NB4 (cell line): ENCODE results near the gene P2RY14.

Experiments
- DNase-seq: peaks from one replicate; pipeline ENCODE4 v3.0.0; 2010; ENCODE audit warnings: low read depth
- H3K4me3 ChIP-seq: one replicate; pipeline ENCODE4 v1.5.1; 2011; ENCODE audit warnings: mild to moderate bottlenecking, low read depth, low read length, moderate library complexity
- MYC ChIP-seq: IDR thresholded peaks from 2 replicates; pipeline ENCODE4 v1.6.1; 2011; ENCODE audit warnings: low read depth, low read length
- POLR2A ChIP-seq: IDR thresholded peaks from 2 replicates; pipeline ENCODE4 v1.6.1; 2011; ENCODE audit warnings: mild to moderate bottlenecking; ENCODE audit not compliant: insufficient read length; ENCODE audit errors: extremely low read depth
- TF ChIP-seq, protein P1 (sequence below): IDR thresholded peaks from 2 replicates; pipeline ENCODE4 v1.6.1; 2011; ENCODE audit warnings: low read depth, low read length
- TF ChIP-seq, protein P2 (sequence below): IDR thresholded peaks from one replicate; pipeline ENCODE4 v1.5.1; 2012; ENCODE audit warnings: low read depth, low read length

P2RY14 gene

DNA sequence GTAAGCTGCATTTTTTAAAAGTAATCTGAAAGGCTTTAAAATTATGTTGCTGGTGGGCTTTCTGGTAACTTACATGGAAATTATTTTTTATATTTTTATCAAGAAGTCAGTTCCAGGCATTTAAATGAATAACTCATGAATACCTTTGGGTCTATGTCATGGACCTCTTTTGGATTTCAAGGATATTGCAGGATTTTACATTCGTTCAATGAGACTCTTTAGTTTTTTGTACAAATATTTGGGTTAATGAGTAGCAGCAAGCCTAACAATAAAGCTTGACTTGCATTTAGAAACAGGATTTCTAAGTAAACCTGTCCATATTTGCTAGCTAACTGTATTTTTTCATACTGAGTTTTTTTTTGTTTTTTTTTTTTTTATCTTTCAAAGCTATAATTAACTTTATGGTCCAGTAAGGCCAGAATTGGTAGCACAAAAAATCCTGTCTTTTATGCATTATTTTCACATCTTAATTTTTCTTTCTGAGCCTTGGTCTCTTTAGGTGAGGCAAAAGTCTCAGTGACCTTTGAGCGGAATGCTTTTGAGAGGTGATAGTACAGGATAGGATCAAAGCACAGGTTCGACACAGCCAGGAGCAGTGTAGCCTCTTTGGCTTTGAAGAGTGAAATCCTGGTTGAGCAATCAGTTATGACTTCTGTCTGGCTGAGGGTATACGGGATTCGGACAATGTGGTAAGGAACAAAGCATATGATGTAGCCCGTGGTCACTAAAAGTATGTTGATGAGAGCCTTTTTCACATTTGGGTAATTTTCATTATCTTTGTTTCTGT lies 80.2 kb downstream of the P2RY14 start:
- TF ChIP-seq, protein P1, sequence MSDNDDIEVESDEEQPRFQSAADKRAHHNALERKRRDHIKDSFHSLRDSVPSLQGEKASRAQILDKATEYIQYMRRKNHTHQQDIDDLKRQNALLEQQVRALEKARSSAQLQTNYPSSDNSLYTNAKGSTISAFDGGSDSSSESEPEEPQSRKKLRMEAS: no peak
- no peak for TF ChIP-seq POLR2A
- TF ChIP-seq MYC: no peak
- TF ChIP-seq, protein P2, sequence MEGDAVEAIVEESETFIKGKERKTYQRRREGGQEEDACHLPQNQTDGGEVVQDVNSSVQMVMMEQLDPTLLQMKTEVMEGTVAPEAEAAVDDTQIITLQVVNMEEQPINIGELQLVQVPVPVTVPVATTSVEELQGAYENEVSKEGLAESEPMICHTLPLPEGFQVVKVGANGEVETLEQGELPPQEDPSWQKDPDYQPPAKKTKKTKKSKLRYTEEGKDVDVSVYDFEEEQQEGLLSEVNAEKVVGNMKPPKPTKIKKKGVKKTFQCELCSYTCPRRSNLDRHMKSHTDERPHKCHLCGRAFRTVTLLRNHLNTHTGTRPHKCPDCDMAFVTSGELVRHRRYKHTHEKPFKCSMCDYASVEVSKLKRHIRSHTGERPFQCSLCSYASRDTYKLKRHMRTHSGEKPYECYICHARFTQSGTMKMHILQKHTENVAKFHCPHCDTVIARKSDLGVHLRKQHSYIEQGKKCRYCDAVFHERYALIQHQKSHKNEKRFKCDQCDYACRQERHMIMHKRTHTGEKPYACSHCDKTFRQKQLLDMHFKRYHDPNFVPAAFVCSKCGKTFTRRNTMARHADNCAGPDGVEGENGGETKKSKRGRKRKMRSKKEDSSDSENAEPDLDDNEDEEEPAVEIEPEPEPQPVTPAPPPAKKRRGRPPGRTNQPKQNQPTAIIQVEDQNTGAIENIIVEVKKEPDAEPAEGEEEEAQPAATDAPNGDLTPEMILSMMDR: no peak
- H3K4me3 ChIP-seq: no peak overlapping the region
- DNase-seq: no peak

DNA sequence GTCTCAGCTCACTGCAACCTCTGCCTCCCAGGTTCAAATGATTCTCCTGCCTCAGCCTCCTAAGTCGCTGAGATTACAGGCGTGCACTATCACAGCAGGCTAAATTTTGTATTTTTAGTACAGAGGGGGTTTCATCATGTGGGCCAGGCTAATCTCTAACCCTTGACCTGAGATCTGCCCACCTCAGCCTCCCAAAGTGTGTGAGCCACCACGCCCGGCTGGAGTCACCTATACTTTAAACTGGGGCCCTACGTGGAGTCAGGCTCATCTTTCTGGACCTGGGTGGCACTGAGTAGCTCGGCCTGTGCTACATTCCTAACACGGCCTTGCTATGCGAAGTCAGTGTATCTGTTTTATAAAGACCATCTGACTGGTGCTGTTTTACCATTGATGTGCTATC lies 81.1 kb downstream of the P2RY14 start:
- TF ChIP-seq, protein P2: no peak
- TF ChIP-seq MYC: no peak
- H3K4me3 ChIP-seq: no peak overlapping the region
- DNase-seq: no peak

DNA sequence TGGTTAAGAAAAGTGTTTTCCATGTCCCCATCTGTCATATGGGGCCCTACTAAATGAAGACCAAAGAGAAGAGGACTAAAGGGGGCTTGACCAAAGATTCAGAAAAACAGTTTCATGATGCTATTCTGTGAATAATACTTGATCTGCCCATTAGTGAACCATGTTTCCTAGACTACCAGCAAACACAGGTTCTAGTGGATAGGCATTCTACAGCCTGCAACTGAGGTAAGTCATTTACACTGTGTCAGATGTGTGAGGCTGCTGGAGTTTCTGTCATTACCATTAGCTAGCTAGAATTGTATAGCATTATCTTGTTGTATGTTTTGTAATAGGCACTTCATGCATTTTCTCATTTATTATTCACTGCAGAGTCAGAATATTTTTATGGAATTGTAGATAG lies 81.9 kb downstream of the P2RY14 start:
- TF ChIP-seq POLR2A (no peak), MYC (no peak)
- TF ChIP-seq, protein P2: no peak
- TF ChIP-seq, protein P1: no peak
- H3K4me3 ChIP-seq: no peak overlapping the region
- no peak for DNase-seq

DNA sequence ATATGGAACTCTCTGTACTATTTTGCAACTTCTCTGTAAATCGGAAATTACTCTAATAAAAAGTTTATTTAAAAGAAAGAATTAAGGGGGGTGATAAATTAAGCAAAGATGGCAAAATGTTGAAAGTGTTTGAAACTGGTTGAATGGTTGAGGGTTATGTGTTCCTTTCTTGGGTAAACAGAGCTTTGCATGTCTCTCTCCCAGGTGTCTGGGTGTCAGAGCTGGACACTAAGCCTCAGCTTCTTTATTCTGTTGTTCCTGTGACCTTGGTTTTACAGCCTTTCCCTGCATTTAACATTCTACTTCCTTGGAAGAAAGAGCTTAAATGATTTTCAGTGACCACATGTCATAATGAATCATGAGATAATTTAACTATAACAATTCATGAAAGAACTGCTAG lies 82.5 kb downstream of the P2RY14 start:
- H3K4me3 ChIP-seq: no peak overlapping the region
- no peak for DNase-seq
- TF ChIP-seq MYC (no peak), POLR2A (no peak)
- TF ChIP-seq, protein P2: no peak
- TF ChIP-seq, protein P1: no peak

DNA sequence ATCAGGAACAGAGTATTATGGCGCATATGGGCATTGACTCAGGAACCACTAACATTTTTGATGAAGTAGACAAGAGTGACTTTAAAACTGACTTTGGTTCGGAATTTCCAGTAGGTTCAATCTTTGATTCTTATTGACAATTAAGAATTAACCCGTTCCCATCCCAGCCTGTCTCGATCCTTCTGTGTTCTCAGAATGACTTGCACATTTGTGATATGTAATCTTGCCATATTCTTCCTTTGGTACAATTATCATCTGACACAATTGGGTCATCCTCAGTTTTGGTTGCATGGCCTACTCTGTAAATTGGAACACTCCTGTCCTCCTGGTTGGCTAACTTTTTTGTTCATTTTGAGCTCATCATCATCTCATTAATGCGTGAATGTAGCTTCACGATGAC lies 85.8 kb downstream of the P2RY14 start:
- TF ChIP-seq POLR2A: no peak
- TF ChIP-seq, protein P1: no peak

DNA sequence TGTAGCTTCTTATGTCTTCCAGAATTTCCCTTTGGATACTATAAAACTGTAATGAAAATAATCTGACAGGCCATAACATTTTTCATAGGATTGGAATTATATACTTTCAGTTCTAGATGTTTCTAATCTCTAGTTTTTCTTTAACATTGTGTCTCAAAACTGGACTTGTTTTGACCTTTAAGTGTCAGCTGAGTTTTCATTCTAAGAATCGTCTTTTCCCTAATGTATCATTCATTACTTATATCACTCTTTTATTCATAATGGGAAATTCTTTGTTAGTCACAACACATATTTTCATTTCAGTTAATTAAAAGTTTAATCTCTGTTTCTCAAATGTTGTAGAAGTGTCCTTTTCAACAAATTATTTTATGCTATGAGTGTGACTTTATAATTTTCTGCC lies 87.2 kb downstream of the P2RY14 start:
- no peak for DNase-seq
- no peak overlapping the region for H3K4me3 ChIP-seq
- TF ChIP-seq, protein P2: no peak
- TF ChIP-seq POLR2A (no peak), MYC (no peak)
- TF ChIP-seq, protein P1: no peak

More for the DNA sequence above, 85.8 kb downstream of the P2RY14 start:
- no peak for DNase-seq
- no peak overlapping the region for H3K4me3 ChIP-seq
